Kidney (tissue), 14 donors: ENCODE measurements around the gene ZMYM4. TPM values are rescaled to one million over a fixed set of nuclear protein-coding genes. Genes with fewer than 3 reads are reported as not detected.

Source experiments
- DNase-seq, 5 donors: peaks; one replicate each; pipeline ENCODE4 v3.0.0-alpha.2; 2013 to 2020
- FAIRE-seq: peaks from 2 replicates; lab custom pipeline; 2012; peaks lifted over from hg19 to GRCh38; lab: Jason Lieb, UNC
- H3K27ac ChIP-seq, 2 donors: one replicate each; pipeline ENCODE4 v1.7.0; 2013; ENCODE audit warnings: low read depth in 2 of 2, low read length in 2 of 2, inconsistent platforms in 1 of 2
- H3K27me3 ChIP-seq: one replicate; pipeline ENCODE4 v1.7.1; 2013; ENCODE audit warnings: low read length, inconsistent platforms; ENCODE audit not compliant: control insufficient read depth, insufficient read depth
- H3K36me3 ChIP-seq, 3 donors: one replicate each; pipeline versions ENCODE4 v1.7.0 to v1.7.1; 2013; ENCODE audit warnings: low read length in 3 of 3, control low read depth in 1 of 3, inconsistent platforms in 1 of 3; ENCODE audit not compliant: insufficient read depth in 3 of 3, control insufficient read depth in 2 of 3
- H3K4me1 ChIP-seq, 3 donors: one replicate each; pipeline versions ENCODE4 v1.7.0 to v1.7.1; 2013; ENCODE audit warnings: low read length in 3 of 3, inconsistent platforms in 1 of 3, low read depth in 1 of 3; ENCODE audit not compliant: control insufficient read depth in 2 of 3, insufficient read depth in 2 of 3
- H3K4me3 ChIP-seq, 3 donors: one replicate each; pipeline versions ENCODE4 v1.7.0 to v1.8.1; 2013; ENCODE audit warnings: low read length in 3 of 3, control low read depth in 1 of 3, inconsistent platforms in 1 of 3
- H3K9ac ChIP-seq, 3 donors: one replicate each; pipeline versions ENCODE4 v1.7.0 to v1.7.1; 2013; ENCODE audit warnings: low read length in 3 of 3, control low read depth in 1 of 3, inconsistent platforms in 1 of 3
- H3K9me3 ChIP-seq, 3 donors: one replicate each; pipeline versions ENCODE4 v1.7.0 to v1.7.1; 2013; ENCODE audit warnings: low read length in 3 of 3, control low read depth in 1 of 3, inconsistent platforms in 1 of 3; ENCODE audit not compliant: control insufficient read depth in 2 of 3, insufficient read depth in 1 of 3
- intact Hi-C: fragments of 100-400 bp; cut with DNase I; formaldehyde crosslinking; loops from one replicate; pipeline ENCODE4 v1.11.1; 2022
- polyA plus RNA-seq: library from polyadenylated mRNA; stranded (reverse); fragments of 350-450 nt; fragmentation: Illumina TruSeq; extraction: RNeasy Lipid Tissue Mini Kit (QIAGEN cat#74804); gene quantifications from one replicate; pipeline ENCODE4 v1.2.3, GENCODE V29; 2014; ENCODE audit warnings: low read depth, low replicate concordance; ENCODE audit not compliant: insufficient read depth
- total RNA-seq: library from RNA; stranded (reverse); fragmentation: NEBNext Ultra II Directional; extraction: Animal tissue kit (Norgen Biotek cat#: 25700); gene quantifications from one replicate; pipeline ENCODE4 v1.2.1, GENCODE V29; 2021
- TF ChIP-seq, protein P1 (sequence below): IDR thresholded peaks from 3 replicates; pipeline ENCODE4 v1.5.1; 2012; ENCODE audit warnings: mild to moderate bottlenecking, moderate library complexity, borderline replicate concordance; ENCODE audit not compliant: insufficient read depth; ENCODE audit errors: extremely low read depth
- donor health status: control.
- donor health status: control.
- donor health status: control.
- donor health status: control.
- donor health status: control.
- donor health status: DM: yes; HTN: yes; CAD: no.
- donor health status: Normal renal cell carcinoma (clear cell type).

ZMYM4 gene
- total and polyA plus RNA-seq, 2 donors from 2014 or later: 11.2 to 64.4 TPM

DNA sequence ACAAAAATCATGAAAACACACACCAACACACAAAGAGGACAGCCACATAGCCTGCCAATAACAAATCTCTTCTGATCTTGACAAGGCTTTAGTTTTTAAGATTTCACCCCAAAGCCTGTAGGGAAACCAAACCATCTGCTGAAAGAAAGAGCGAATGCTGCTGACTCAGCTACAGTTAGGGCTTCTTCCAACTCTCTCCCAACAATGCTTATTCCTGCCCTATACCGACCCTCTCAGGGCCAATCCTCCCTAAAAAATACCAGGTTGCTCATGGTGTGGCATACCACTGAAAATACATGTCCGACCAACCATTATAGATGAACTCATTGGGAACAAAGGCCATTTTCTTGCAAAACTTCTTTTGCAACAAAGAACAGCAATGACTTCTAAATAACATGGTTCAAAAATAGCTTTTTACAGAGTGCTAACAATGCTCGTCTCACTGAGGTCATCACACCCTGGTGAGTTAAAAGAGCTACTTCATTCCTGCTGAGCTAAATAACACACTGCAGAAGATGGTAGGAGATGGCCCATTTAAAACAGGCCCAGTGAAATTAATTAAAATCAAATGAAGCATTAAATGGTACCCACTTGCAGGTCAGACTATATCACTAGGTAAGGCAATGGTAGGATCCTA is 202.6 kb downstream of the ZMYM4 start:
- peaks cover 1 to 7% (median 1%) of the 10 kb centered on the region in 3 donors for H3K36me3 ChIP-seq

More for the DNA sequence above, 202.6 kb downstream of the ZMYM4 start:
- H3K27ac ChIP-seq: no peak overlapping the region
- TF ChIP-seq, protein P1, sequence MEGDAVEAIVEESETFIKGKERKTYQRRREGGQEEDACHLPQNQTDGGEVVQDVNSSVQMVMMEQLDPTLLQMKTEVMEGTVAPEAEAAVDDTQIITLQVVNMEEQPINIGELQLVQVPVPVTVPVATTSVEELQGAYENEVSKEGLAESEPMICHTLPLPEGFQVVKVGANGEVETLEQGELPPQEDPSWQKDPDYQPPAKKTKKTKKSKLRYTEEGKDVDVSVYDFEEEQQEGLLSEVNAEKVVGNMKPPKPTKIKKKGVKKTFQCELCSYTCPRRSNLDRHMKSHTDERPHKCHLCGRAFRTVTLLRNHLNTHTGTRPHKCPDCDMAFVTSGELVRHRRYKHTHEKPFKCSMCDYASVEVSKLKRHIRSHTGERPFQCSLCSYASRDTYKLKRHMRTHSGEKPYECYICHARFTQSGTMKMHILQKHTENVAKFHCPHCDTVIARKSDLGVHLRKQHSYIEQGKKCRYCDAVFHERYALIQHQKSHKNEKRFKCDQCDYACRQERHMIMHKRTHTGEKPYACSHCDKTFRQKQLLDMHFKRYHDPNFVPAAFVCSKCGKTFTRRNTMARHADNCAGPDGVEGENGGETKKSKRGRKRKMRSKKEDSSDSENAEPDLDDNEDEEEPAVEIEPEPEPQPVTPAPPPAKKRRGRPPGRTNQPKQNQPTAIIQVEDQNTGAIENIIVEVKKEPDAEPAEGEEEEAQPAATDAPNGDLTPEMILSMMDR: no peak
- no peak overlapping the region for H3K4me3 ChIP-seq
- no peaks in the 10 kb centered on the region for H3K9me3 ChIP-seq
- intact Hi-C loops: no loop called here
- no peaks in the 10 kb centered on the region for H3K4me1 ChIP-seq
- no peak for DNase-seq
- no peak for FAIRE-seq
- no peak overlapping the region for H3K9ac ChIP-seq
- no peaks in the 10 kb centered on the region for H3K27me3 ChIP-seq

Other genes with a start within 250 kb of the ZMYM4 start
- gene ZMYM6, start 236.8 kb upstream of the ZMYM4 start, total RNA-seq: 23.8 TPM
- 8.8 TPM for gene ZMYM6, start 236.8 kb upstream of the ZMYM4 start, polyA plus RNA-seq
- gene ZMYM1, start 189.3 kb upstream of the ZMYM4 start, total RNA-seq: 18.9 TPM
- gene ZMYM1, start 189.3 kb upstream of the ZMYM4 start, polyA plus RNA-seq: 2.9 TPM
- 248 TPM for gene SFPQ, start 75.6 kb upstream of the ZMYM4 start, total RNA-seq
- gene SFPQ, start 75.6 kb upstream of the ZMYM4 start, polyA plus RNA-seq: 140 TPM